Measurements from ENCODE around the gene GNAO1. TPM values are rescaled to one million over a fixed set of nuclear protein-coding genes. Genes with fewer than 3 reads are reported as not detected.

GNAO1 gene
- polyA plus RNA-seq, 1 donor (not counting 4 experiments of a cell fraction or from before 2014, with no cell fraction given): 0.13 TPM

GRCh38 chr16:56257666-56258342 is 66.5 kb downstream of the GNAO1 start:
- no peak for DNase-seq (ENCODE audit: low read depth, low spot score)
- H3K9me3 ChIP-seq (ENCODE audit: control insufficient read depth, low read depth, low read length): no peaks in the 10 kb centered on the region

GRCh38 chr16:56258508-56259424 is 67.5 kb downstream of the GNAO1 start:
- no peaks in the 10 kb centered on the region for H3K9me1 ChIP-seq (ENCODE audit: control insufficient read depth, extremely low read depth, insufficient read depth, low read length)
- peaks cover 6% of the 10 kb centered on the region for H3K4me1 ChIP-seq (ENCODE audit: control insufficient read depth, extremely low read depth, insufficient read depth, low read length)
- H3K79me2 ChIP-seq (ENCODE audit: control insufficient read depth, insufficient read depth, low read length): no peaks in the 10 kb centered on the region
- no peak overlapping the region for H3K9ac ChIP-seq (ENCODE audit: control insufficient read depth, extremely low read depth, insufficient read depth, low read length)
- H3K4me3 ChIP-seq (ENCODE audit: control insufficient read depth in 2 of 3, extremely low read depth in 1 of 3, insufficient read depth in 2 of 3, low read depth in 1 of 3, low read length in 3 of 3): no peak overlapping the region
- no peaks in the 10 kb centered on the region for H4K20me1 ChIP-seq (ENCODE audit: control insufficient read depth, extremely low read depth, insufficient read depth, low read length)
- FAIRE-seq (no peak), DNase-seq (ENCODE audit: low read depth, low spot score) (no peak)
- no peak overlapping the region for H3K27ac ChIP-seq (ENCODE audit: control insufficient read depth, insufficient read depth, low read length)
- no peak for TF ChIP-seq CTCF (optimal IDR thresholded peaks at IDR 0.05 in 1 of 3, IDR thresholded peaks at IDR 0.05 in 1 of 3, conservative IDR thresholded peaks at IDR 0.05 in 1 of 3; ENCODE audit: extremely low read depth in 1 of 3, insufficient read depth in 2 of 3, low read length in 3 of 3)
- no peak for TF ChIP-seq EZH2 (IDR thresholded peaks at IDR 0.05; ENCODE audit: low read length)
- H3K27me3 ChIP-seq (ENCODE audit: control insufficient read depth, extremely low read depth, insufficient read depth, low read length): no peaks in the 10 kb centered on the region
- no peak overlapping the region for H2AFZ ChIP-seq (ENCODE audit: control insufficient read depth, low read length)
- no peaks in the 10 kb centered on the region for H3K36me3 ChIP-seq (ENCODE audit: control insufficient read depth in 2 of 2, extremely low read depth in 1 of 2, insufficient read depth in 2 of 2, low read length in 2 of 2)
- no peak overlapping the region for H3K4me2 ChIP-seq (ENCODE audit: control insufficient read depth, extremely low read depth, insufficient read depth, low read depth, low read length)
- no peaks in the 10 kb centered on the region for H3K9me3 ChIP-seq (ENCODE audit: control insufficient read depth, low read depth, low read length)
- dilution Hi-C loops (cut with MboI; ENCODE audit: extremely low pct_ligation_motif_present, low sequenced_read_pairs): no loop called here

More at GRCh38 chr16:56257666-56258342, 66.5 kb downstream of the GNAO1 start:
- H2AFZ ChIP-seq (ENCODE audit: control insufficient read depth, low read length): no peak overlapping the region
- no peaks in the 10 kb centered on the region for H3K9me1 ChIP-seq (ENCODE audit: control insufficient read depth, extremely low read depth, insufficient read depth, low read length)
- TF ChIP-seq CTCF (optimal IDR thresholded peaks at IDR 0.05 in 1 of 3, IDR thresholded peaks at IDR 0.05 in 1 of 3, conservative IDR thresholded peaks at IDR 0.05 in 1 of 3; ENCODE audit: extremely low read depth in 1 of 3, insufficient read depth in 2 of 3, low read length in 3 of 3): no peak
- TF ChIP-seq EZH2 (IDR thresholded peaks at IDR 0.05; ENCODE audit: low read length): no peak
- H3K27me3 ChIP-seq (ENCODE audit: control insufficient read depth, extremely low read depth, insufficient read depth, low read length): peaks cover 4% of the 10 kb centered on the region
- H4K20me1 ChIP-seq (ENCODE audit: control insufficient read depth, extremely low read depth, insufficient read depth, low read length): no peaks in the 10 kb centered on the region
- no peaks in the 10 kb centered on the region for H3K79me2 ChIP-seq (ENCODE audit: control insufficient read depth, insufficient read depth, low read length)
- H3K4me1 ChIP-seq (ENCODE audit: control insufficient read depth, extremely low read depth, insufficient read depth, low read length): peaks cover 6% of the 10 kb centered on the region
- H3K9ac ChIP-seq (ENCODE audit: control insufficient read depth, extremely low read depth, insufficient read depth, low read length): no peak overlapping the region
- dilution Hi-C loops (cut with MboI; ENCODE audit: extremely low pct_ligation_motif_present, low sequenced_read_pairs): no loop called here
- FAIRE-seq: no peak
- H3K36me3 ChIP-seq (ENCODE audit: control insufficient read depth in 2 of 2, extremely low read depth in 1 of 2, insufficient read depth in 2 of 2, low read length in 2 of 2): no peaks in the 10 kb centered on the region
- no peak overlapping the region for H3K4me3 ChIP-seq (ENCODE audit: control insufficient read depth in 2 of 3, extremely low read depth in 1 of 3, insufficient read depth in 2 of 3, low read depth in 1 of 3, low read length in 3 of 3)
- H3K4me2 ChIP-seq (ENCODE audit: control insufficient read depth, extremely low read depth, insufficient read depth, low read depth, low read length): no peak overlapping the region
- H3K27ac ChIP-seq (ENCODE audit: control insufficient read depth, insufficient read depth, low read length): no peak overlapping the region

Measured in keratinocyte (primary cell).